ENCODE data around the gene FAF1. TPM values are rescaled to one million over a fixed set of nuclear protein-coding genes. Genes with fewer than 3 reads are reported as not detected.

Gene FAF1
- total RNA-seq, 4 donors from 2014 or later: 25.1 to 55.7 (median 38.8) TPM

- H3K36me3 ChIP-seq: peaks cover 0 to 94% (median 0%) of the 10 kb centered on the region in 3 donors
- H3K9me3 ChIP-seq: peaks cover 0 to 28% (median 8%) of the 10 kb centered on the region in 4 donors
- TF ChIP-seq, protein P1, sequence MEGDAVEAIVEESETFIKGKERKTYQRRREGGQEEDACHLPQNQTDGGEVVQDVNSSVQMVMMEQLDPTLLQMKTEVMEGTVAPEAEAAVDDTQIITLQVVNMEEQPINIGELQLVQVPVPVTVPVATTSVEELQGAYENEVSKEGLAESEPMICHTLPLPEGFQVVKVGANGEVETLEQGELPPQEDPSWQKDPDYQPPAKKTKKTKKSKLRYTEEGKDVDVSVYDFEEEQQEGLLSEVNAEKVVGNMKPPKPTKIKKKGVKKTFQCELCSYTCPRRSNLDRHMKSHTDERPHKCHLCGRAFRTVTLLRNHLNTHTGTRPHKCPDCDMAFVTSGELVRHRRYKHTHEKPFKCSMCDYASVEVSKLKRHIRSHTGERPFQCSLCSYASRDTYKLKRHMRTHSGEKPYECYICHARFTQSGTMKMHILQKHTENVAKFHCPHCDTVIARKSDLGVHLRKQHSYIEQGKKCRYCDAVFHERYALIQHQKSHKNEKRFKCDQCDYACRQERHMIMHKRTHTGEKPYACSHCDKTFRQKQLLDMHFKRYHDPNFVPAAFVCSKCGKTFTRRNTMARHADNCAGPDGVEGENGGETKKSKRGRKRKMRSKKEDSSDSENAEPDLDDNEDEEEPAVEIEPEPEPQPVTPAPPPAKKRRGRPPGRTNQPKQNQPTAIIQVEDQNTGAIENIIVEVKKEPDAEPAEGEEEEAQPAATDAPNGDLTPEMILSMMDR (IDR thresholded peaks at IDR 0.05): no peak
- TF ChIP-seq POLR2A (IDR thresholded peaks at IDR 0.05) (no peak), EP300 (IDR thresholded peaks at IDR 0.05) (no peak)
- H3K4me3 ChIP-seq: no peak overlapping the region
- H3K27ac ChIP-seq: no peak overlapping the region
- H3K27me3 ChIP-seq: no peaks in the 10 kb centered on the region
- H3K4me1 ChIP-seq: no peaks in the 10 kb centered on the region
- DNase-seq (ENCODE audit: low spot score in 2 of 2): no peak
Measured at GRCh38 chr1:50508040-50508586, 452.0 kb downstream of the FAF1 start.

GRCh38 chr1:50505427-50505826 is 454.6 kb downstream of the FAF1 start:
- no peak for DNase-seq (ENCODE audit: low spot score in 2 of 2)
- Histone ChIP-seq H3K4me3 (no peak overlapping the region), H3K36me3 (peaks cover 0 to 98% (median 0%) of the 10 kb centered on the region in 3 donors), H3K27ac (no peak overlapping the region), H3K27me3 (no peaks in the 10 kb centered on the region), H3K4me1 (no peaks in the 10 kb centered on the region), H3K9me3 (peaks cover 0 to 39% (median 15%) of the 10 kb centered on the region in 4 donors)
- TF ChIP-seq, protein P1 (IDR thresholded peaks at IDR 0.05): no peak
- TF ChIP-seq EP300 (IDR thresholded peaks at IDR 0.05) (no peak), POLR2A (IDR thresholded peaks at IDR 0.05) (no peak)

DNA sequence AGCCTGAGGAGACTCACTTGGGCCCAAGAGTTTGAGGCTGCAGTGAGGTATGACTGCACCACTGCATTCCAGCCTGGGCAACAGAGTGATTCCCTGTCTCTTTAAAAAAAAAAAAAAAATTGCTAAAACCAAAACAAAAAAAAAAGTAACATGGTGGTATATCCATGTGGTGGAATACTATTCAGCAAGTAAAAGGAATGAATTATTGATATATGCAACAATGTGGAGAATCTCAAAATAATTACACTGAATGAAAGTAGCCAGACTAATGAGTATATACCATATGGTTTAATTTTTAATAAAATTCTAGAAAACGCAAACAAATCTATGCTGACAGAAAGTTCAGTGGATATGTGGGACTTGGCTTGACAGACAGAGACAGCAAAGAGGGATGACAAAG is 456.6 kb downstream of the FAF1 start:
- Histone ChIP-seq H3K9me3 (peaks cover 0 to 41% (median 15%) of the 10 kb centered on the region in 4 donors), H3K27me3 (no peaks in the 10 kb centered on the region), H3K27ac (no peak overlapping the region), H3K36me3 (peaks cover 0 to 97% (median 0%) of the 10 kb centered on the region in 3 donors), H3K4me3 (no peak overlapping the region), H3K4me1 (no peaks in the 10 kb centered on the region)
- no peak for TF ChIP-seq POLR2A (IDR thresholded peaks at IDR 0.05)
- TF ChIP-seq, protein P1 (IDR thresholded peaks at IDR 0.05): no peak
- no peak for TF ChIP-seq EP300 (IDR thresholded peaks at IDR 0.05)
- no peak for DNase-seq (ENCODE audit: low spot score in 2 of 2)
- WGBS, 2 donors: 91 to 98% methylated on average over 1 of the region's 1 CpG

DNA sequence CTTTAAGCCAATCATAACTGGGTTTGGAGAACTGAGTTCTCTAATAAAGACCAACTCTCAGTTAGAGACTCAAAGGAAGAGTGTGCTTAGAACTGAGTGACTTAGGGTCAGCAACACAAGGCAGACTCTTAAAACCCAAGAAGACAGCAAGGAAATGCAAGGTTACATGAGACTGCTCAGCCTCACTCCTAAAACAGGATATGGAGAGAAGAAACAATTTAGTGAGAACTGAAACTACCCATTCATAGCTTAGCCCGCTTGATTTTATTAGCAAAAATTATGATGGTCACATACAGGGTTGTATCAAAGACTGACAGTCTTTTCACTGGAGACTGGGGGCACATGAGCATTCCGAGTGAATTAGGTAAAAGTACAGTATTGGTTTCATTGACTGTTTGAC is 457.9 kb downstream of the FAF1 start:
- 64 to 73% methylated on average over 2 of the region's 2 CpGs for WGBS, 2 donors
- Histone ChIP-seq H3K4me1 (no peaks in the 10 kb centered on the region), H3K4me3 (no peak overlapping the region), H3K9me3 (peaks cover 0 to 54% (median 19%) of the 10 kb centered on the region in 4 donors), H3K36me3 (peaks cover 0 to 94% (median 0%) of the 10 kb centered on the region in 3 donors), H3K27ac (no peak overlapping the region), H3K27me3 (no peaks in the 10 kb centered on the region)
- TF ChIP-seq EP300 (IDR thresholded peaks at IDR 0.05) (no peak), POLR2A (IDR thresholded peaks at IDR 0.05) (no peak)
- TF ChIP-seq, protein P1 (IDR thresholded peaks at IDR 0.05): no peak
- no peak for DNase-seq (ENCODE audit: low spot score in 2 of 2)

DNA sequence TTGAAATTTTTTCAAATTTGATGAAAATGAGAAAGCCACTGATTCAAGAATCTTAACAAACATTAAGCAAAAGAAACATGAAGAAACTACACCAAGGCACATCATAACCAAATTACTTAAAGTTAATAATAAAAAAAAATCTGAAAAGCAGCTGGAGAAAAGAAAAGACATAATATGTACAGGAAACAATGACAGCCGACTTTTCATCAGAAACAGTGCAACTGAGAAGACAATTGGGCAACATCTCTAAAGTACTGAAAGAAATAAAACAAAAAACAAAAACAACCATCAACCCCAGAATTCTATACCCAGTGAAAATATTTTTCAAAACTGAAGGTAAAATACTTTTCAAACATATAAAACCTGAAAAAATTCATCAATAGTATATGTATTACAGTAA is 463.1 kb downstream of the FAF1 start:
- no peak for DNase-seq (ENCODE audit: low spot score in 2 of 2)
- H3K4me3 ChIP-seq: no peak overlapping the region
- 93 to 96% methylated on average over 1 of the region's 1 CpG for WGBS, 2 donors
- H3K27ac ChIP-seq: no peak overlapping the region
- H3K4me1 ChIP-seq: no peaks in the 10 kb centered on the region
- H3K9me3 ChIP-seq: peaks cover 0 to 32% (median 10%) of the 10 kb centered on the region in 4 donors
- TF ChIP-seq EP300 (IDR thresholded peaks at IDR 0.05) (no peak), POLR2A (IDR thresholded peaks at IDR 0.05) (no peak)
- TF ChIP-seq, protein P1 (IDR thresholded peaks at IDR 0.05): no peak
- peaks cover 0 to 69% (median 0%) of the 10 kb centered on the region in 3 donors for H3K36me3 ChIP-seq
- no peaks in the 10 kb centered on the region for H3K27me3 ChIP-seq

All from tibial nerve (tissue), 4 donors.